NT2/D1 (cell line): ENCODE measurements around the gene SAMSN1.

ENCODE experiments used
- DNase-seq: peaks from one replicate; pipeline ENCODE4 v3.0.0-alpha.2; 2011; ENCODE audit warnings: low read depth, low spot score
- H3K27me3 ChIP-seq: 2 replicates; pipeline ENCODE4 v1.6.0; 2011; ENCODE audit warnings: mild to moderate bottlenecking; ENCODE audit not compliant: insufficient read length, insufficient read depth
- H3K36me3 ChIP-seq: 2 replicates; pipeline ENCODE4 v1.6.1; 2011; ENCODE audit warnings: mild to moderate bottlenecking, low read length, mixed read lengths; ENCODE audit not compliant: insufficient read depth, insufficient read length
- H3K4me1 ChIP-seq: 2 replicates; pipeline ENCODE4 v1.5.1; 2011; ENCODE audit not compliant: insufficient read depth, insufficient read length
- H3K4me3 ChIP-seq: 2 replicates; pipeline ENCODE4 v1.5.1; 2011; ENCODE audit warnings: low read depth; ENCODE audit not compliant: insufficient read length
- H3K9ac ChIP-seq: 2 replicates; pipeline ENCODE4 v1.6.0; 2011; ENCODE audit warnings: low read depth; ENCODE audit not compliant: insufficient read length
- H3K9me3 ChIP-seq: 2 replicates; pipeline ENCODE4 v1.5.1; 2011; ENCODE audit warnings: mild to moderate bottlenecking, low read length; ENCODE audit not compliant: insufficient read depth
- SUZ12 ChIP-seq: IDR thresholded peaks from 2 replicates; pipeline ENCODE4 v1.6.1; 2011; ENCODE audit not compliant: insufficient read length, insufficient read depth; ENCODE audit errors: extremely low read depth
- YY1 ChIP-seq: IDR thresholded peaks from 2 replicates; pipeline ENCODE4 v1.6.1; 2011; ENCODE audit not compliant: insufficient read length, insufficient read depth
- ZNF274 ChIP-seq: IDR thresholded peaks from 2 replicates; pipeline ENCODE4 v1.6.1; 2011; ENCODE audit warnings: mild to moderate bottlenecking, low read depth, low read length

The SAMSN1 gene

GRCh38 chr21:14488672-14489204 is 57.4 kb downstream of the SAMSN1 start:
- H3K36me3 ChIP-seq: no peaks in the 10 kb centered on the region
- no peak for DNase-seq
- H3K9ac ChIP-seq: no peak overlapping the region
- H3K27me3 ChIP-seq: no peaks in the 10 kb centered on the region
- TF ChIP-seq ZNF274 (no peak), SUZ12 (no peak), YY1 (no peak)
- H3K4me3 ChIP-seq: no peak overlapping the region
- H3K9me3 ChIP-seq: no peaks in the 10 kb centered on the region
- no peaks in the 10 kb centered on the region for H3K4me1 ChIP-seq

GRCh38 chr21:14487490-14488432 is 58.4 kb downstream of the SAMSN1 start:
- TF ChIP-seq ZNF274: no peak
- no peak for TF ChIP-seq YY1
- no peak for TF ChIP-seq SUZ12
- H3K9ac ChIP-seq: no peak overlapping the region
- no peaks in the 10 kb centered on the region for H3K9me3 ChIP-seq
- H3K4me1 ChIP-seq: no peaks in the 10 kb centered on the region
- H3K27me3 ChIP-seq: no peaks in the 10 kb centered on the region
- no peak for DNase-seq
- no peaks in the 10 kb centered on the region for H3K36me3 ChIP-seq
- no peak overlapping the region for H3K4me3 ChIP-seq

DNA sequence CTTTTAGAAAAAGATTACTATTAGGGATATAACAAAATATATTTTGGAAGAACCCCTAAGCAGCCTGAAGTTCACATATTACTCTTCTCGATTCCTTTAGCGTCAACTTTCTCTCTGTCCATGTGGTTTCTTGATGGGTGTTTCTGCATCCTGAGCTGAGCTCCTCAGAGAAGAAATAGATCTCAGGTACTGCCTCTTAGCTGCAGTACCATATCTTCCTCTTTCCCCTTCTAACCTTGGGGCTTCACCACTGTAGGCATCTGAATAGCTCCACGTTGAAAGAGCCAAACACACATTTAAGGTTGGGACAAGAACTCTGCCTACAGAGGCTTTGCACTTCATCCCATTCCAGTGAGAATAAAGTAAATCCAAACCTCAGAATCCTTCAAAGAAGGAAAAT is 59.2 kb downstream of the SAMSN1 start:
- H3K4me1 ChIP-seq: no peaks in the 10 kb centered on the region
- H3K36me3 ChIP-seq: no peaks in the 10 kb centered on the region
- no peak overlapping the region for H3K4me3 ChIP-seq
- H3K27me3 ChIP-seq: no peaks in the 10 kb centered on the region
- DNase-seq: no peak
- no peak for TF ChIP-seq YY1
- no peak for TF ChIP-seq ZNF274
- no peak for TF ChIP-seq SUZ12
- H3K9ac ChIP-seq: no peak overlapping the region
- no peaks in the 10 kb centered on the region for H3K9me3 ChIP-seq

DNA sequence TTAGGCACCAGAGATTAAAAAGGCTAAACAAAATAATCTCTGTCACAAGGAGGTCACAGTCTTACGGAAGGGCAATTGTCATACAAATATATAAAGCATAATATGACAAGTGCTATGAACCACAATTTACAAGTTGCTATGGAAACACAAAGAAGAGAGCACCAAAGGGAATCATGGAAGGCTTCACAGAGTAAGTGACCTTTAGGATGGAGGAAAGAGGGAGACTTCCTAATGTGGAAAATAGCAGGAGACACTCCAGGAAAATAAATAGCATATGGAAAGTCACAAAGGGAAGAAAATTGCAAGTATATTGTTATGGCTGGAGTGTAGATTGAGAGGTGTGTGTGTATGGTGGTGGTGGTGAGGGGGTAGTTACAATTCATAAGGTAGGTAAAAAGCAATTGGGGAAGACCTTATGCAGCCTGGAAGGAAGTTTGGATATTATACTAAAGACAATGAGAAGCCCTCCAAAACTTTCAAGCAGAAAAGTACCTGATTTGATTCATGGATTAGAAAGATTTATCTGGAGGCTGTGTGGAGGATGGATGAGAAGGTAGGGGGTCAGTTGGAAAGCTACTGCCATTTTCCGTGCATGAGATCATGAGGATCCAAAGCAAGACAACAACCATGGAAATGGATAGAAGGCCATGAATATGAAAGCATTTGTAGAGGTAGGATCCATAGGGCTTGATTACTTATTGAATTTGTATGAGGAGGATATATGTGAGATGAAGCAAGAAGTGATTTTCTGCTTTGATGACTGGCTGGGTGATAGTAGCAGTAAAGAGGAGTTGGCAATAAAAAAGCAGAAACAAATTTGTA is 61.7 kb downstream of the SAMSN1 start:
- no peaks in the 10 kb centered on the region for H3K9me3 ChIP-seq
- no peaks in the 10 kb centered on the region for H3K36me3 ChIP-seq
- H3K4me3 ChIP-seq: no peak overlapping the region
- DNase-seq: no peak
- no peaks in the 10 kb centered on the region for H3K27me3 ChIP-seq
- no peaks in the 10 kb centered on the region for H3K4me1 ChIP-seq
- H3K9ac ChIP-seq: no peak overlapping the region
- no peak for TF ChIP-seq SUZ12
- no peak for TF ChIP-seq ZNF274
- no peak for TF ChIP-seq YY1

DNA sequence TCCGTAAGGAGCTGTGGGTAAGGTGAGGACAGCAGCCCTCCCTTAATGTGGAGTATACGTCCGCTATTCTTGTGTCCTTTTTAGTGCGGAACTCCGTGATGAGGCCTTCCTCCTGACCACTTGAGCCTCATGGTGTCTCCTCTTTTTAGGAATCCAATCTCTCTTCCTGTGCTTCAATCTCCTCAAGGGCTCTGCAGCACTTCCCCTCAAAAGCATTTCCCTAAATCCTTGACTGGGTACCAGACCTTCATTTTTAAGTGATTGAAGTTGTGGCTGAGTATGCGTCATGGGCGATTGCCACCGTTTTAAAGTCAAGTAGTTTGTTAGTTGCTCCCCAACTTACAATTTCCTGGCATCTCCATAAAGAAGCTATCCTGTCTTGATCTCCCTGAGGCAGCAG is 62.8 kb downstream of the SAMSN1 start:
- Histone ChIP-seq H3K9me3 (no peaks in the 10 kb centered on the region), H3K27me3 (no peaks in the 10 kb centered on the region), H3K36me3 (no peaks in the 10 kb centered on the region), H3K9ac (no peak overlapping the region), H3K4me3 (no peak overlapping the region), H3K4me1 (no peaks in the 10 kb centered on the region)
- DNase-seq: no peak
- TF ChIP-seq ZNF274: no peak
- no peak for TF ChIP-seq SUZ12
- TF ChIP-seq YY1: no peak

DNA sequence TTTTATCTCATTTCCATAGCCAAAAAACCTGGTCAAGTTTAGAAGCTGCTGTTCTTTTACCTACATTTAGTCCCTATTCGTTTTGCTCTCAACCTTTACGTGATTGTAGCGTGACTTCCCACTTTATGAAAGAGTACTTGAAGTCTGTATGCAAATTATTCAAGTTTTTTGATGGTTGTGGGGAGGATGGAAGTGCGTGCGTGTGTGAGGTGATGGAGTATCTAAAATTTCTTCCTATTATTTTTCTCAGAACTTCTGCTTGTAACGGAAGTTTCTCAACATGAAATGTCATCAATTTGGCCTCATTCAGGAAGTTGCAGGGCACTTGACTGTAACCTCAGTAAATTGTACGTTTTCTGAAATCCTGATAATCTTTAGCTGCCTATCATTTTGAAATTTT is 64.0 kb downstream of the SAMSN1 start:
- no peaks in the 10 kb centered on the region for H3K9me3 ChIP-seq
- TF ChIP-seq SUZ12 (no peak), ZNF274 (no peak), YY1 (no peak)
- no peak overlapping the region for H3K4me3 ChIP-seq
- DNase-seq: no peak
- H3K9ac ChIP-seq: no peak overlapping the region
- H3K36me3 ChIP-seq: no peaks in the 10 kb centered on the region
- no peaks in the 10 kb centered on the region for H3K27me3 ChIP-seq
- no peaks in the 10 kb centered on the region for H3K4me1 ChIP-seq

GRCh38 chr21:14480411-14481031 is 65.6 kb downstream of the SAMSN1 start:
- no peaks in the 10 kb centered on the region for H3K36me3 ChIP-seq
- no peaks in the 10 kb centered on the region for H3K27me3 ChIP-seq
- H3K4me3 ChIP-seq: no peak overlapping the region
- no peaks in the 10 kb centered on the region for H3K9me3 ChIP-seq
- no peak for DNase-seq
- no peak overlapping the region for H3K9ac ChIP-seq
- TF ChIP-seq ZNF274 (no peak), YY1 (no peak)
- H3K4me1 ChIP-seq: no peaks in the 10 kb centered on the region
